GM19372 (cell line): ENCODE results near the gene SLC35F5.
"Not testable (repeated sequence)": the region's sequence is repeated elsewhere in the genome, so short reads cannot be mapped to it uniquely, and the experiment has no call there.

ENCODE experiments used
- ATAC-seq: cut with Tn5 transposase; IDR thresholded peaks from one replicate; pipeline ENCODE4 v1.9.1; 2021; ENCODE audit warnings: mild to moderate bottlenecking, low read depth, moderate library complexity; ENCODE audit not compliant: unreplicated experiment

SLC35F5 gene

DNA sequence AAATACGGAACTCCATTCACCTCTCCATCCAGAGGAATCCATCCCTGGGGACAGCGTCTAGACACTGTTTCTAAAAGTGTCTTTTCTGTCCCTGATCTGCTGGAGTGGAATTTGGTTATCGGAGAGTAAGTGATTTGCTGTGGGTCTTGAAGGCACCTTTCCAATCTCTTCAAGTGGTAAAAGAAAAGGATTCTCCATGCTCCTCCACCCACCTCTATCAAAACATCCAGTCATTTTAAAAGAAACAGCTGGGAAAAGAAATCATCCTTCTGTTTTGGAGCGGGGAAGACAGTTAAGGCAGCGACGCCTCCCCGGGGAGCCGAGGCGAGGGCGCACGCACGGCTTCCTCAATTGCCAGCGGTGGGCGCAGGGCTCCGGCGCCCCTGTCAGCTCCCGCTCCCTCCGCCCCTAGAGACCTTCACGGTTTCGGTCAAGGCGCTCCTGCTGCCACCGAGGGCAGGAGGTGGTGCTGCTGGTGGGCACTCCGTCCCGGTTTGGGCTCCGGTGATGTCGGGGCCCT is 547 bp downstream of the SLC35F5 start:
- ATAC-seq: peak; percentile 35

DNA sequence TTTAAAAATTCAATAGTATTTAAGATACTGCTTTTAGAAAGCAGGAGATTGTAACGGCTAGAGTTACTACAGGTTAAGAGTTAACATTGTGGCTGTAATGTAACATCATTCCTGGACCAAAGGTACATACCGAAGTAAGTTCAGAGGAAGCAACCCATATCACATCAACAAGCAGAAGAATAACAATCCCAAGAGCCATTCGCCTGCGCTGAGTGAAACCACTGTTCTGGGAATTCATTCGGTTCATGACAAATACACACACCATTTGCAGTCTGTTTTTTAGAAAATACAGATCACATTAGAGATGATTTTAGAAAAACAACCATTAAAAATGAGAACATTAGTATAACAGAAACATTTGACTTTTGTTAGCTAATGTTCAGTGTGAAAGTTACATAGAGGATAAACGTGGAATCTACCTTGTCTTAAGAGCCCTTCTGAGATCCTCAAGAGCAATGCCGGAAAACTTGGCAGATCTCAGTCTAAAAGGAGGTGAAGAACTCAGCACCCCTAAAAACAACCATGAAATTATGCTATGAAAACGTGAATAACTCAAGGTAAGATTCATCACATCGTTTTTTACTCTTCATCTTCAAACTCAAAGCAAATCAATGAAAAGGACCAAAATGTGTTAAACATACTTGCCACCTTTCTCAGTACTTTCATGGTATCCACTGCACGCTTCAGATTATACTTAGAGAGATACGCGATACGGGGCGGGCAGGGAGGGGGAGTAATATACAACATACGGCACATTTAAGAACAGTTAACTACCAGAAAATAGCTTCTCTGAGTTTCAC is 1.2 kb downstream of the SLC35F5 start:
- ATAC-seq: no peak

DNA sequence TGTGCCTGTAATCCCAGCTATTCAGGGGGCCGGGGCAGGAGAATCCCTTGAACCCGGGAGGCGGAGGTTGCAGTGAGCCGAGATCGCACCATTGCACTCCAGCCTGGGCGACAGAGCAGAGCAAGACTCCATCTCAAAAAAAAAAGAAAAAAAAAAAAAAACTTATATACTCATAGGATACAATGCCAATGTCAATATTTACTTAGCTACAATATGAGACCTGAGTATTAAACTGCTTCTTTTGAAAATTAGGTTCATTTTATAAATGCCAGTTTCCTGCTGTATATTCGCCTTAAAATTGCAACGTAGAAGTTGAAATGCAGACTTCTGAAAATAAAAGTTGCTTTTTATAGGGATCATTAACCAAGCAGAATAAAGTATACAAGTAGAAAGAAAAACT is 2.3 kb downstream of the SLC35F5 start:
- no peak for ATAC-seq

DNA sequence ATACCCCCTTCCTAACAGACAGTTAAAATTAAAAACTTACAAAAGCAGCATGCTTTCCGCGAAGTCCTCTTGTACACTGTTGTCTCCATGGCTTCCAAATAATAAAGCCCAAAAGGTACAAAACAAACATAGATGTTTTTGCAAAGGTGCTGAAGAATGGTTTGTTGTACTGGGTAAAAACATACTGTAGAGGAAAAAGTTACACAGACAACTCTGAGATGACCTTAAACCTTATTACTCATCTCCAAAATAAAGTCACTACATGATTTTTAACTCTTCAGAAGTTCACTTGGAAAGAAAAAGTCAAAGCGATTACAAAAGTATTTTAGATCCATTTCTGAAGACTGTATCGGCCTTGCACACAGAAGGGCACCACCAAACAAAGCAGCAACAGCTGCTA is 6.1 kb downstream of the SLC35F5 start:
- no peak for ATAC-seq

DNA sequence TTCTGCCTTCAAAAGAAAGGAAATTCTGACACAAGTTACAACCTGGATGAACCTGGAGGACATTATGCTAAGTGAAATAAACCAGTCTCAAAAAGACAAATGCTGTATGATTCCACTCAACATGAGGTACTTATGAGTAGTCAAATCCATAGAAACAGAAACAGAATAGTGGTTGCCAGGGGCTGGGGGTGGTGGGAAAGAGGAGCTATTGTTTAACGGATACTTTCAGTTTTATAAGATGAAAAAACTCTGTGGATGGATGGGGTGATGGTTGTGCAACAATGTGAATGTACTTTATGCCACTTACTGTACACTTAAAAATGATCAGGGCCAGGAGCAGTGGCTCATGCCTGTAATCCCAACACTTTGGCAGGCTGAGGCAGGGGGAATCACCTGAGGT is 15.4 kb downstream of the SLC35F5 start:
- ATAC-seq: no peak

DNA sequence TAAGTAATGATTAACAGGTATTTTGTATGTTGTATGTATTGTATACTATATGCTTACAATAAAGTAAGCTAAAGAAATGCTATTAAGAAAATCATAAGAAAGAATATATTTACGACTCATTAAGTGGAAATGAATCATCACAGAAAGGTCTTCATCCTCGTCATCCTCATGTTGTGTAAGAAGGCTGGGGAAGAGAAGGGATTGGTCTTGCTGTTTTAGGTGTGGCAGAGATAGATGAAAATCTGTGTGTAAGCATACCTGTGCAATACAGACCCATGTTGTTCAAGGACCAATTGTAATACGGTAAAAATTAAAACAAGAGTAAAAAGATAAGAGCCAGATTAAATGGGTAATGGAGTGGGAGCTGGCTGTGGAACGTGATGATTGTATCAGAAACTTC is 16.6 kb downstream of the SLC35F5 start:
- no peak for ATAC-seq

DNA sequence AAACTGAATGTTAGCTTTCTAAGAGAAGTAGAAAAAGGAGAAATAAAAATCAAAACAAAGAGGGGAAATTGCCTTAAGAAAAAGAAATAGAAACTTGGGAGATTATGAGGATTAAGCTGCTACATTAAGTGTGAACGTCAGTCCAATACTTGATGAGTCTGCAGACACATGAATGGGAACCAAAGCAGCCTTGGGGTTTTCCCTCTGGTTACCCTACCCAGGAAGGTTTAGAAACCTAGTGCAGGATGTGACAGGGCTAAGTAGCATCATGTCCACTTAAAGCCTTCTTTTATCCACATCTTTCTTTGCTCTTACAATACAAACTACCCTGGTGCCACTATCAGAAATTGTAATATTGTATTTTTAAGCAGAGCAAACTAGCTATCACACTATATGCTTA is 22.3 kb downstream of the SLC35F5 start:
- no peak for ATAC-seq

DNA sequence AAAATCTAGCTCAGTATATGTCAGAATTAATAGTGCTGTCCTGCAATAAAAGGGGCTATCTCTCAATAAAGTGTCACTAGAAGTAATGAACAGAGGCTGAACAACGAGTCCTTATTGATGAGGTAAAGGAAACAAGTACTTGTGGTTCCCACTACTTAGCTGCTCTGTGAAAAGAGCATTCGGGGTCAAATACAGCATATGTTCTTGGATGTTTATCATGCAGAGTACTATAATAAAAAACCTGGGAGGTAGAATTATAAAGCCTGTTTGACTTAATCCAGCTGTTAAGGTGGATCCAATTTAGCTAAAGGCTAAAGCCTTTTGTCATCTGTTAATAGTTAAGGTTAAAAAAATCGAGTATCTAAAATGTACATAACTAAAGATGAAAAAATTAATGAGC is 32.4 kb downstream of the SLC35F5 start:
- no peak for ATAC-seq

DNA sequence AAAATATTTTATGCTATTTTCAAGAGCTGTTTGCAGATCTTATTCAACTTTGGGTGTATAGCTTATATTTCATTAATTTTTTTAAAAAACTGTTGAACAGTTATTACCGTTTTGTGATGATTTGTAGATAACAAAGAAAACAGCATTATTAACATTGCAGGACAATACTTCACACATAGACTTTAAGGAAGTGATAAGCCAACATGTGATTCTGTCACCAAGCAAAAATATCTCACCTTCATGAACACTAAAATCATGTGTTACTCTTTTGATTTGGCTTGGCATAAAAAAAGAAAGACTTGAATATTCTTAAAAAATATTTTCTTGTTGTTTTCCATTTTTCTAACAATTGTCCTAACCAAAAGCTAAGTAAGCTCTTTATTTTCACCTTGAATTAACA is 33.0 kb downstream of the SLC35F5 start:
- no peak for ATAC-seq

DNA sequence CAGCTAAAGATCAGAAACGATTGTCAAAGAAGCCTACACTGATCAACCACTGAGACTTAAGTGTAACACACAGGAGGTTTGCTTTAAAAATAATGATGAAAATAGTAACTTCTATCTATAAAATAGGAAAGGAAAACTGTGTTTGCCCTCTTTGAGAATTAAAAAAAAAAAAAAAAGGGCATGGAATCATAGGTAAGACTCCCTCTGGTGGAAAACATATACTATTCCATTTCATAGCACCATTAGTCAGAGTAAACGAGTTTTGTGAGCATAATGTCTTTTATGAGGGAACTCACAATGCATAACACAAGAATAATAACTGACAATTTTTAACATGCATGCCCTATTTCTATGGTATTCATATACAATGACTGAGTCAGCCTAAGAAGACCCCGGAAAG is 36.3 kb downstream of the SLC35F5 start:
- no peak for ATAC-seq

DNA sequence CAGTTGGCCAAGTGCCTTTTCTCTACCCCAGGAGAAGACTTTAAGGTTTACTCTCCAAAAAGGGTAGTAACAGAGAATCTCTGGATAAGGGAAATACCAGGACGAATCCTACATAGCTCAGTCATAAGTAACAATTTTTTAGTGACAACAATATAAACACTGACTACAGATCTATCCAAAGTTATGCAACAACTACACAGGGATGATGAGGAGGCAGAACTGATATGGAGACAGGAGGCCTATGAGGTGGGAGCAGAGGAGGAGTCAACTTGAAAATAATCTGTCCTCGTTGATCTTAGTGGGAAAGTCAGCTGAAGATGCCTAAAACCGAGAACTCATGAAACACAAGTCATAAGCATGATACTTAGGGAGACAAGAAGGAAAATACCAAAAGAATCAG is 40.2 kb downstream of the SLC35F5 start:
- ATAC-seq: no peak

DNA sequence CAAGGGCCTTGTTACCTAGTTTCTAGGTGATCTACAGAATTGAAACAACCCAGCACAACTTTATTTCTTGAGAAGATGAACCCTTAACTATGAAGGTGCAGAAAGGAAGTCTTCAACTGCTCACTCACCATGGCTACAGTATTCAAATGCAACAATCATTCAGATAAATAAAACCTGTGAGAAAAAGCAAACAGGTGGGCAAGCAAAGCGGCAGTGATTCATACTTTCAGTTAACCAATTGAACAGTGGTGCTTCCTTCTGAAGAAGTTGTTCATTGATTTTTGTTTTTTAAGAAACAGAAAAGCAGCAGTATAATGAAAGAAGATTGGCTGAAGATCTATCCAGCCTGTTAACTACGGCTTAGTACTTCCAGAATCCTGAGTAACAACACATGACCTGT is 43.5 kb downstream of the SLC35F5 start:
- ATAC-seq: no peak

DNA sequence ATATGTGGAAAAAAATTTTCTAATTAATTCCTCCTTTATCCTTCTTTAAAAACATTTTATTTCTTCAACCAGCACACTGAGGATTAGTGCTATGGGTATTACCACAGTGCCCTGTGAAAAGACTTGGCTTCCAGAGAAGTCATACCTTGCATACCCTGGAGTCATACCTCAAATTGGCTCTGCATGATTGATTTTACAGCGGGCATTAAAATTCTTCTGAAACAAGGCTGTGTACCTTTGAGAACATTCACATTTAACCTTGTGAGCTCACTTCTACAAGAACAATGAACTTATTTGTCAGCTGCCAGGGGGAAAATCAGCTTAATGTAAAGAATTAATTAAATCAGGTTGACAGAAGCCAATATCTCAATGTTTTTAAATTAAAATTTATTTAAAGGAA is 44.6 kb downstream of the SLC35F5 start:
- no peak for ATAC-seq

DNA sequence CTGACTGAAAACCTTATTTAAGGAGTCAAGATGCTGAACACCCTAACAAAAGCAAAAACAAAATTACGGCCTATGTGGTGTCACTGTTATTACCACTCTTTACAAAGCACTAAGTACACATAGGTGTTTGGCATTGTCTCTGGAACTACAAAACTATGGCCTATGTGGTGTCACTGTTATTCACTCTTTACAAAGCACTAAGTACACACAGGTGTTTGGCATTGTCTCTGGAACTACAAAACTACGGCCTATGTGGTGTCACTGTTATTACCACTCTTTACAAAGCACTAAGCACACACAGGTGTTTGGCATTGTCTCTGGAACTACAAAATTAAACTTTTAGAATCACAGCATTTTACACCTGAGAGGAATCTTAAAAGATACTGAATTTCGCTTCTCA is 47.4 kb downstream of the SLC35F5 start:
- ATAC-seq: no peak

DNA sequence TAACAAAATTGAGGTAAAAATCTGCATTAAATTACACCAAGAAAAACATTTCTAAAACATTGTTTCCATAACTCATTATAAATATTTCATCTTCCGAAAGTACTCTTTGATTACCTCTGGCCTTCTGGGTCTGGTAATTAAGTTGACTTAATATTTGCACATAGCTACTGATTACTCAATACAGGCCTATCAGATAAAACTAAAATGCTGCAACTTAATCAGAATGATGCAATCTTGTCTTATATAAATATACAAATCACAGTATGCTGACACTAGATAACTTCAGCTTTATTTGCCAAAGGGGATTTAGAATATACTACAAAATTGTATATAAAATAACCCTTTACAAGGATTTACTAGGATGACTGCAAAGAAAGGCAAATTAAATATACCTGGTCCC is 49.3 kb downstream of the SLC35F5 start:
- ATAC-seq: no peak

DNA sequence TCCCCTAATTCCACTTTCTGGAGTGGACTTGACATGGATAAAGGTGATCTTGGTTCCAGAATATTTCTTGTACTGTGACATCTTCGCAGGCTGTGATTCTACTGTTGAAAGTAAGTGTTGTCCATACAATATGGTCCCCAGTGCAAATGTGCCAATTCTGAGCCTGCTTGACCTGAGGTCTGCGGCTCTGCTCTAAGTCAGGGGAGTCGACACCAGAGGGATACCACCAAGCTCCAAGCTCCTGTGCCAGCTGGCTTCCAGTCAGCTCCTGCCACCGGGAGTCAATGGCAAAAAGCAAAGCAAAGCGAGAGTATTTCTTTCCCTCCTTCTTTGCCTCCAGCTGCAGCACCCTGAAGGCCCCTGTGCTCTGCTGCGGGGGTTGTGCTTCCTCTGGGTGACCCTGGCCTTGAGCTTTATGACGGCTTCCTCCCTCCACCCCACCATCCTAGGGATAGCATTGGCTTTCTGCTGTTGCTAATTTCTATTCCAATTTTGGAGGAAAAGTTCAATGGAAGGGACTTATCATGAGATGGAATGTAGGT is 50.4 kb downstream of the SLC35F5 start:
- ATAC-seq: no peak

DNA sequence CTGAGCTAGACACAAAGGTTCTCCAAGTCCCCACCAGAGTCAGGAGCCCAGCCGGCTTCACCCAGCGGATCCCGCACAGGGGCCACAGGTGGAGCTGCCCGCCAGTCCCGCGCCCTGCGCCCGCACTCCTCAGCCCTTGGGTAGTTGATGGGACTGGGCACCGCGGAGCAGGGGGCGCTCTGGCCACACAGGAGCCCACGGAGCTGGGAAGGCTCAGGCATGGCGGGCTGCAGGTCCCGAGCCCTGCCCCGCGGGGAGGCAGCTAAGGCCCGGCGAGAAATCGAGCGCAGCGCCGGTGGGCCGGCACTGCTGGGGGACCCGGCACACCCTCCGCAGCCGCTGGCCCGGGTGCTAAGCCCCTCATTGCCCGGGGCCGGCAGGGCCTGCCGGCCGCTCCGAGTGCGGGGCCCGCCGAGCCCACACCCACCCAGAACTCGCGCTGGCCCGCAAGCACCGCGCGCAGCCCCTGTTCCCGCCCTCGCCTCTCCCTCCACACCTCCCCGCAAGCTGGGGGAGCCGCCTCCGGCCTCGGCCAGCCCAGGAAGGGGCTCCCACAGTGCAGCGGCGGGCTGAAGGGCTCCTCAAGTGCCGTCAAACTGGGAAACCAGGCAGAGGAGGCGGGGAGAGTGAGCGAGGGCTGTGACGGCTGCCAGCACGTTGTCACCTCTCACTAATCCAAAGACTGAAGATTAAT is 52.0 kb downstream of the SLC35F5 start:
- ATAC-seq: not testable (repeated sequence)

DNA sequence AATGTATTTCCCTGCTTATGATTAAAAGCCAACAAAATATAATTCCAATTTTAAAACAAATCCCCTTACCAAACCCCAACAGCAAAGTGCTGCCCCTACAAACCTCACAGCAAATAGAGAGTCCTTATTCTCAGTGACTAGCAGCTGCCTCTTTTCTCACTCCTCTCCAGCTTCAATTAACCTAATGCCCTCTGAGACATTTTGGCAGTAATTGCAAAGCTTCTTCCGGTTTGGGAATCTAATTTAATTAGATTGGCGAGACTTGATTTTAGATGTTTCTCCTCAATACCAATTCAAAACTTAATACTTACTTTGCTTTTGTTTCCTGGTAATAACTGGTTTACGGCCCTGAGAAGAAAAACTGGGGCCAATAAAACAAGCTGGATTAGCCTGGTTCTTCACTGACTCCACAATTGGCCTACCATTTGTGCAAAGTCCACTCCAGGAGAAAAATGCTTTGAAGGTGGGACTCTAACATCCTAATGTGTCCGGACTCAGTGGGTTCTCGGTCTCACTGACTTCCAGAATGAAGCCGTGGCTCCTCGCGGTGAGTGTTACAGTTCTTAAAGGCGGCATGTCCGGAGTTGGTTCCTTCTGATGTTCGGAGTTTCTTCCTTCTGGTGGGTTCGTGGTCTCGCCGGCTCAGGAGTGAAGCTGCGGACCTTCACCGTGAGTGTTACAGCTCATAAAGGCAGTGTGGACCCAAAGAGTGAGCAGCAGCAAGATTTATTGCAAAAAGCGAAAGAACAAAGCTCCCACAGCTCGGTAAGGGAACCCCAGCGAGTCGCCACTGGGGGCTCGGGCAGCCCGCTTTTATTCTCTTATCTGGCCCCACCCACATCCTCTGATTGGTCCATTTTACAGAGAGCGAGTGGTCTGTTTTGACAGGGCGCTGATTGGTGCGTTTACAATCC is 52.8 kb downstream of the SLC35F5 start:
- ATAC-seq: no peak

DNA sequence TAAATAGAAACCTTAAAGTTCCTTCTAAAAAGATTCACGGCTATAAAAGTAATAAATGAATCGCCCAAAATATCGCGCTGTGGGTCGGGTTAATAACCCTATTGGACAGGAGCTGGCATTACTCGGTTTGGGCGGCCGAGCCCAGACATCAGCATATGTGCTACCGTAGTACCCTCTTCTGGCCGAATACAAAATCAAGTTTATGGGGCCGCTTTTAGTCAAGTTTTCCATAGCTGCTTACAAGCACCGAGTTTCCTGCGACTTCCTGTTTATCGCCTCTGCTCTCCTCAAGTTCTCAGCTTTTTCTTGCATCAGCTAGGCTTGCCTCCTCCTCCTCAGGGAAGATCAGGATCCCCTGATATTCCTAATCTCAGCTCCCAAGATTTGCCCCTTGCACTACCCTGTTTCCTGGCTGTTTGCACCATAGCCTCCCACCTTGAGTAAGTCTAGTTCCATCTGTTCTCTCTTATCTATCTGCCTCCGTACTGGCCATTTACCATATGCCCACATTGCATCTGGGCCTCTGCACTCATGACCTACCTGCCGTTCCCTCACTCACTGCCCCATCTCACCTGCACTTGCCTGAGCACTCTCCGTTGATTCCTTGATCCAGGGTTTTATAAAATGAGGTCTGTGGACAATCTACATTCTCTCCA is 56.1 kb downstream of the SLC35F5 start:
- peak; percentile 85 for ATAC-seq

DNA sequence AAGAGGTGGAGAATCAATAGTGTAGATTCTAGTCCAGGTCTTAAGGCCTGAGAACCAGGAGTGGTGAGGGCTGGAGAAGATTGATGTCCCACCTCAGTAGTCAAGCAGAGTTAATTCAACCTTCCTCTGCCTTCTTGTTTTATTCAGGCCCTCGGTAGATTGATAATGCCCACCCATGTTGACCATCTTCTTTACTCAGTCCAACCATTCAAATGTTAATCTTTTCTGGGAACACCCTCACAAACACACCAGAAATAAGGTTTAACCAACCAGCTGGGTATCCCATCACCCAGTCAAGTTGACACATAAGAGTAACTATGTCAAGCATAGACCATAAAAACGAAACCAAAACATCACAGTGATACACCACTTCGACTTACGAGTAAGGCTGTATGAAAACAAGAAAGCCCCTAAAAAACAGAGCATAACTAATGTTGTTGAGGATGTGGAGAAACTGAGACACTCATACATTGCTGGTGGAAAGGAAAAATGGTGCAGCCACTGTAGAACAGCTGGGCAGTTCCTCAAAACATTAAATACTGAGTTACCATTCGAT is 57.5 kb downstream of the SLC35F5 start:
- ATAC-seq: no peak
